Adrenal gland (tissue), 12 donors: ENCODE measurements around the gene UBE2E3. TPM values are rescaled to one million over a fixed set of nuclear protein-coding genes. Genes with fewer than 3 reads are reported as not detected.

Experiments
- DNase-seq, 7 donors: peaks; one replicate each; pipeline ENCODE4 v3.0.0-alpha.2; 2019 to 2020
- H3K27ac ChIP-seq, 5 donors: fragments of 200-600 bp; sonication (generic) in 4 of 5; 1 replicate in 3 of 5; 2 replicates in 2 of 5; pipeline versions ENCODE4 v1.5.1 to v1.8.0; 2016 to 2020; ENCODE audit warnings: mild to moderate bottlenecking in 1 of 5
- H3K27me3 ChIP-seq: fragments of 200-600 bp; 2 replicates; pipeline ENCODE4 v1.8.0; 2021
- H3K36me3 ChIP-seq, 2 donors: fragments of 200-600 bp; replicated peaks in 1 of 2; 1 replicate in 1 of 2; 2 replicates in 1 of 2; pipeline versions ENCODE4 v1.5.1 to v1.8.0; 2018 to 2022
- H3K4me1 ChIP-seq, 2 donors: fragments of 200-600 bp; replicated peaks in 1 of 2; 1 replicate in 1 of 2; 2 replicates in 1 of 2; pipeline versions ENCODE4 v1.5.1 to v1.8.0; 2018 to 2021
- H3K4me3 ChIP-seq, 4 donors: fragments of 200-600 bp; sonication (generic) in 3 of 4; one replicate each; pipeline ENCODE4 v1.5.1; 2016 to 2018
- H3K9me3 ChIP-seq, 3 donors: fragments of 200-600 bp; sonication (generic) in 1 of 3; replicated peaks in 1 of 3; 1 replicate in 2 of 3; 2 replicates in 1 of 3; pipeline versions ENCODE4 v1.5.1 to v1.8.0; 2016 to 2021
- POLR2A ChIP-seq, 2 donors: fragments of 450-650 bp; IDR thresholded peaks; one replicate each; pipeline ENCODE4 v1.6.1; 2017; ENCODE audit warnings: antibody characterized with exemption in 2 of 2, mild to moderate bottlenecking in 2 of 2, moderate library complexity in 1 of 2
- WGBS, 4 donors: extraction: QIAGEN DNeasy Blood & Tissue Kit in 2 of 4; methylation state at CpG; one replicate each; pipeline versions ENCODE4 v1.1.5 to v1.1.7; 2013 to 2017; 5-methylcytosine and 5-hydroxymethylcytosine counted together
- intact Hi-C, 2 donors: fragments of 100-400 bp; cut with DNase I; formaldehyde crosslinking; loops; one replicate each; pipeline versions ENCODE4 v1.14.1 to v1.15.0; 2022 to 2023
- polyA plus RNA-seq, 3 donors: library from polyadenylated mRNA; stranded (reverse); fragments of 200-250 nt in 2 of 3; fragments of 350-450 nt in 1 of 3; fragmentation: Illumina TruSeq in 1 of 3; extraction: RNeasy Lipid Tissue Mini Kit (QIAGEN cat#74804) in 1 of 3; gene quantifications; one replicate each; pipeline ENCODE4 v1.2.3, GENCODE V29; 2013 to 2014
- total RNA-seq, 9 donors: library from RNA; depleted of rRNA in 4 of 9; stranded (reverse); fragments of >200 nt in 4 of 9; fragments of 120-200 nt in 1 of 9; fragmentation: NEBNext Ultra II Directional in 1 of 9; extraction: Animal tissue kit (Norgen Biotek cat#: 25700) in 1 of 9; gene quantifications; one replicate each; pipeline versions ENCODE4 v1.1.0 to v1.2.4, GENCODE V29; 2013 to 2023
- TF ChIP-seq, protein P1 (sequence below), 6 experiments: fragments of 450-650 bp in 4 of 6; fragments of 200-600 bp in 2 of 6; sonication (generic) in 1 of 6; IDR thresholded peaks; 1 replicate in 5 of 6; 2 replicates in 1 of 6; pipeline versions ENCODE4 v1.5.1 to v1.8.0; 2016 to 2021; ENCODE audit warnings: antibody characterized with exemption in 6 of 6, mild to moderate bottlenecking in 2 of 6, moderate library complexity in 1 of 6
- donor health status: healthy with polysubstance abuse.
- donor health status: Bipolar disorder and iron deficiency.
- donor health status: DM: yes; HTN: yes; CAD: no.
- donor health status: DM: no; HTN: no; CAD: no.
- donor health status: DM: no; HTN: no; CAD: no.
- donor health status: DM: yes; HTN: yes; CAD: no.

The UBE2E3 gene
- total and polyA plus RNA-seq, 12 donors: 30.8 to 87.1 (median 51.0) TPM

DNA sequence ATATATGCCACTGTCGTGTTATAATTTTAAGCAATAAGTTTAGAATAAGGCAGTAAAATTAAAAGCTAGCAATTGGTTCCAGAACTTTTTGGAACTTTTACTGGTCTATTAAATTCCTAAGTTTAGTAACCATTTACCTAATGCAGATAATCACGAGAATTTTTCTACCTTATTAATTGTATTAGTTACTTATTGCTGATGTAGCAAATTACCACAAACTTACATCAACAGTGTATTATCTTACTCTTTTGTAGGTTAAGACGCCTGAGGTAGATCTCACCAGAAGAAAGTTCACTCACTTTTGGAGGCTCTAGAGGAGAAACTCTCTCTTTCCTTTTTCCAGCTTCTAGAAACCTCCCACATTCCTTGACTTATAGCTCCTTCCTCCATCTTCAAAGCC is 14.0 kb upstream of the UBE2E3 start:
- no peaks in the 10 kb centered on the region for H3K9me3 ChIP-seq

DNA sequence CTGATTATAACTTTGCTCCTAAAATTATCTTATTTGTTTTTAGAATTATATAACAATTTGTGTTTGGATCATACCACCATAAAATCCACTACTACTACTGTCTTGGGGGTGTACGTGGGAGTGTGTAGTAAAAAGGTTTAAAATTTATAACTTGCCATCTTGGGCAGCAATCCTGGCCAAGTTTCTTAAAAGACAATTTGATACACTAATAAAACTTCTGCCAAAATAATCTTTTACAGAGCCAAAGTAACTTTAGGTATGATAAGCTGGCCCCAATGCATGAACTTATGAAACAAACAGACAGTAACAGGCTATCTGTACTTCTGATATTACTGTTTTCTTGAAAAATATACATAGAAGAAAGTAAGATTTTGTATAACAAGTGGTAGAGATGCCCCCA is 11.3 kb upstream of the UBE2E3 start:
- Histone ChIP-seq H3K27me3 (no peaks in the 10 kb centered on the region), H3K36me3 (no peaks in the 10 kb centered on the region), H3K9me3 (no peaks in the 10 kb centered on the region), H3K4me3 (no peak overlapping the region), H3K4me1 (no peaks in the 10 kb centered on the region), H3K27ac (no peak overlapping the region)
- WGBS, 4 donors: 55 to 79% (median 65%) methylated on average over 1 of the region's 1 CpG
- intact Hi-C loops: no loop called here
- no peak for TF ChIP-seq POLR2A (IDR thresholded peaks at IDR 0.05)
- TF ChIP-seq, protein P1, sequence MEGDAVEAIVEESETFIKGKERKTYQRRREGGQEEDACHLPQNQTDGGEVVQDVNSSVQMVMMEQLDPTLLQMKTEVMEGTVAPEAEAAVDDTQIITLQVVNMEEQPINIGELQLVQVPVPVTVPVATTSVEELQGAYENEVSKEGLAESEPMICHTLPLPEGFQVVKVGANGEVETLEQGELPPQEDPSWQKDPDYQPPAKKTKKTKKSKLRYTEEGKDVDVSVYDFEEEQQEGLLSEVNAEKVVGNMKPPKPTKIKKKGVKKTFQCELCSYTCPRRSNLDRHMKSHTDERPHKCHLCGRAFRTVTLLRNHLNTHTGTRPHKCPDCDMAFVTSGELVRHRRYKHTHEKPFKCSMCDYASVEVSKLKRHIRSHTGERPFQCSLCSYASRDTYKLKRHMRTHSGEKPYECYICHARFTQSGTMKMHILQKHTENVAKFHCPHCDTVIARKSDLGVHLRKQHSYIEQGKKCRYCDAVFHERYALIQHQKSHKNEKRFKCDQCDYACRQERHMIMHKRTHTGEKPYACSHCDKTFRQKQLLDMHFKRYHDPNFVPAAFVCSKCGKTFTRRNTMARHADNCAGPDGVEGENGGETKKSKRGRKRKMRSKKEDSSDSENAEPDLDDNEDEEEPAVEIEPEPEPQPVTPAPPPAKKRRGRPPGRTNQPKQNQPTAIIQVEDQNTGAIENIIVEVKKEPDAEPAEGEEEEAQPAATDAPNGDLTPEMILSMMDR (IDR thresholded peaks at IDR 0.05): no peak
- no peak for DNase-seq

More for the DNA sequence above, 14.0 kb upstream of the UBE2E3 start:
- intact Hi-C loops: no loop called here
- 74 to 81% (median 80%) methylated on average over 3 of the region's 3 CpGs for WGBS, 4 donors
- H3K4me3 ChIP-seq: no peak overlapping the region
- no peaks in the 10 kb centered on the region for H3K36me3 ChIP-seq
- no peaks in the 10 kb centered on the region for H3K27me3 ChIP-seq
- H3K27ac ChIP-seq: no peak overlapping the region
- DNase-seq: no peak
- TF ChIP-seq, protein P1 (IDR thresholded peaks at IDR 0.05): no peak
- no peak for TF ChIP-seq POLR2A (IDR thresholded peaks at IDR 0.05)
- H3K4me1 ChIP-seq: no peaks in the 10 kb centered on the region

DNA sequence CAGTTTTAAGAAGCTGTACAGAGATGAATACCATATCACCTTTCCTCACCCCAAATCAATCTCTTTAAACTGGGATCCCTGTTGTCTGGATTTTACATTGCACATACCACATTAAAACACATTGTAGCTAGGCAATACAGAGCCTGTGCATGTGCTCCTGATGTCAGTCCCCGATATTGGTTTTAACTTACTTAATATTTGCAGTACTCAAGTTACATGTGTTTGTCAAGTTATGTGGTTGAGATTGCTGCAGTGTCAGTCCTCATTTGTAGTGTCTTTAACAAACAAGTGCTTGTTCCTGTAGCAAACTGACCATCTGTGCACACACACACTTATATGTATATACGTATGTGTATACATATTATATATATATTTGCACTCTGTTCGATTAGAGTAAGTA is 10.4 kb upstream of the UBE2E3 start:
- 74 to 85% (median 76%) methylated on average over 3 of the region's 3 CpGs for WGBS, 4 donors
- intact Hi-C loops: no loop called here

DNA sequence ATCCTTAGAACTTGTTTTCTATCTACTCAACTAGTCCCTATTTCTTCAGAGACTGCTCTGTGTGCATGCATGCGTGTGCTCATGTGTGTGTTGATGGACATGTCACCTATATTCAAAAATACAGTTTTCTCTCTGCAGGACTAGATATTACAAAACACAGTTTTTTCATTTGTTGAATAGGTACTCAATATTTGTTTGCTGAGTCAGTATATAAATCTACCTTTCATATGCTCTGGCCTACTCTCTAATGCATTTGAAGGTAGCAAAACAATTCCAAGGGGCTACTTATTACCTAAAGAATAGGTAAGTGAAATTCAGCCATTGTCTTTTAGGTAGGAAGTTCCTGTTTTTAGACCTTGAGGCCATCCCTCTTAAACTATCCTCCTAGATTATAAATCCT is 8.6 kb upstream of the UBE2E3 start:
- Histone ChIP-seq H3K27me3 (no peaks in the 10 kb centered on the region), H3K4me3 (no peak overlapping the region), H3K36me3 (no peaks in the 10 kb centered on the region), H3K27ac (no peak overlapping the region), H3K4me1 (no peaks in the 10 kb centered on the region), H3K9me3 (no peaks in the 10 kb centered on the region)
- DNase-seq: no peak
- 94 to 99% (median 95%) methylated on average over 1 of the region's 1 CpG for WGBS, 4 donors
- TF ChIP-seq, protein P1 (IDR thresholded peaks at IDR 0.05): no peak
- TF ChIP-seq POLR2A (IDR thresholded peaks at IDR 0.05): no peak
- intact Hi-C loops: no loop called here

More for the DNA sequence above, 10.4 kb upstream of the UBE2E3 start:
- Histone ChIP-seq H3K36me3 (no peaks in the 10 kb centered on the region), H3K27ac (no peak overlapping the region), H3K9me3 (no peaks in the 10 kb centered on the region), H3K27me3 (no peaks in the 10 kb centered on the region), H3K4me3 (no peak overlapping the region), H3K4me1 (no peaks in the 10 kb centered on the region)
- no peak for DNase-seq
- TF ChIP-seq, protein P1 (IDR thresholded peaks at IDR 0.05): no peak
- TF ChIP-seq POLR2A (IDR thresholded peaks at IDR 0.05): no peak
